Esophagus squamous epithelium (tissue), 4 donors: ENCODE data around the gene FALEC.

Experiments
- CTCF ChIP-seq, 6 experiments: fragments of 450-650 bp in 4 of 6; fragments of 200-600 bp in 2 of 6; sonication (generic) in 2 of 6; IDR thresholded peaks; one replicate each; pipeline ENCODE4 v1.5.1; 2016 to 2019; ENCODE audit warnings: antibody characterized with exemption in 6 of 6, mild to moderate bottlenecking in 4 of 6, moderate library complexity in 4 of 6
- POLR2A ChIP-seq, 4 donors: fragments of 450-650 bp; IDR thresholded peaks; one replicate each; pipeline ENCODE4 v1.6.1; 2017; ENCODE audit warnings: antibody characterized with exemption in 4 of 4, mild to moderate bottlenecking in 4 of 4, moderate library complexity in 3 of 4

GRCh38 chr1:150529017-150529416 is 13.5 kb downstream of the FALEC start:
- TF ChIP-seq POLR2A (IDR thresholded peaks at IDR 0.05), result no peak
- TF ChIP-seq CTCF (IDR thresholded peaks at IDR 0.05), result no peak
